Right lobe of liver (tissue), 6 donors: ENCODE measurements around the gene CCL2. TPM values are rescaled to one million over a fixed set of nuclear protein-coding genes. Genes with fewer than 3 reads are reported as not detected.

Experiments used
- ATAC-seq, 4 donors: fragments of 200-7000 bp; cut with Tn5 transposase; one replicate each; pipeline ENCODE4 v1.9.1; 2020; ENCODE audit warnings: mild to moderate bottlenecking in 4 of 4, moderate library complexity in 4 of 4
- DNase-seq, 3 donors: peaks; one replicate each; pipeline ENCODE4 v3.0.0-alpha.2; 2020
- H3K27ac ChIP-seq, 3 donors: fragments of 200-600 bp; one replicate each; pipeline ENCODE4 v1.8.0; 2022
- H3K27me3 ChIP-seq, 2 donors: fragments of 200-600 bp; one replicate each; pipeline ENCODE4 v1.8.0; 2022
- H3K36me3 ChIP-seq, 4 donors: fragments of 200-600 bp; sonication (generic) in 1 of 4; one replicate each; pipeline versions ENCODE4 v1.5.1 to v1.8.0; 2017 to 2022; ENCODE audit warnings: control low read depth in 1 of 4
- H3K4me1 ChIP-seq, 4 donors: fragments of 200-600 bp; sonication (generic) in 1 of 4; one replicate each; pipeline versions ENCODE4 v1.5.1 to v1.8.0; 2017 to 2022; ENCODE audit warnings: control low read depth in 1 of 4
- H3K4me3 ChIP-seq, 3 donors: fragments of 200-600 bp; one replicate each; pipeline ENCODE4 v1.8.0; 2022
- H3K9me3 ChIP-seq, 4 donors: fragments of 200-600 bp; sonication (generic) in 1 of 4; one replicate each; pipeline versions ENCODE4 v1.5.1 to v1.8.0; 2017 to 2022; ENCODE audit warnings: control low read depth in 1 of 4
- POLR2A ChIP-seq: fragments of 450-650 bp; IDR thresholded peaks from one replicate; pipeline ENCODE4 v1.6.1; 2017; ENCODE audit warnings: antibody characterized with exemption, mild to moderate bottlenecking
- WGBS: methylation state at CpG from one replicate; pipeline ENCODE4 v1.1.6; 2018; ENCODE audit warnings: low coverage, low lambda C conversion rate; ENCODE audit not compliant: insufficient coverage; ENCODE audit errors: missing lambda C conversion rate; 5-methylcytosine and 5-hydroxymethylcytosine counted together
- intact Hi-C, 2 donors: fragments of 100-400 bp; cut with DNase I; formaldehyde crosslinking; loops; one replicate each; pipeline versions ENCODE4 v1.11.2 to v1.14.1; 2022
- total RNA-seq, 6 experiments: library from RNA; depleted of rRNA in 2 of 6; stranded (reverse); fragments of >200 nt in 2 of 6; fragmentation: NEBNext Ultra II Directional in 3 of 6; extraction: Animal tissue kit (Norgen Biotek cat#: 25700) in 3 of 6; gene quantifications; one replicate each; pipeline versions ENCODE4 v1.1.0 to v1.2.4, GENCODE V29; 2016 to 2023
- TF ChIP-seq, protein P1 (sequence below), 4 donors: fragments of 200-600 bp in 3 of 4; fragments of 450-650 bp in 1 of 4; IDR thresholded peaks; one replicate each; pipeline versions ENCODE4 v1.5.1 to v1.8.0; 2016 to 2022; ENCODE audit warnings: antibody characterized with exemption in 4 of 4, mild to moderate bottlenecking in 2 of 4
- donor health status: DM: no; HTN: yes; CAD: no.
- donor health status: DM: no; HTN: no; CAD: no.
- donor health status: DM: no; HTN: no; CAD: no.
- donor health status: DM: no; HTN: yes; CAD: no.
- donor health status: DM: no; HTN: yes; CAD: no.

The CCL2 gene
- total RNA-seq, 6 experiments from 2014 or later = 0.66 to 32.2 (median 3.8) TPM

DNA sequence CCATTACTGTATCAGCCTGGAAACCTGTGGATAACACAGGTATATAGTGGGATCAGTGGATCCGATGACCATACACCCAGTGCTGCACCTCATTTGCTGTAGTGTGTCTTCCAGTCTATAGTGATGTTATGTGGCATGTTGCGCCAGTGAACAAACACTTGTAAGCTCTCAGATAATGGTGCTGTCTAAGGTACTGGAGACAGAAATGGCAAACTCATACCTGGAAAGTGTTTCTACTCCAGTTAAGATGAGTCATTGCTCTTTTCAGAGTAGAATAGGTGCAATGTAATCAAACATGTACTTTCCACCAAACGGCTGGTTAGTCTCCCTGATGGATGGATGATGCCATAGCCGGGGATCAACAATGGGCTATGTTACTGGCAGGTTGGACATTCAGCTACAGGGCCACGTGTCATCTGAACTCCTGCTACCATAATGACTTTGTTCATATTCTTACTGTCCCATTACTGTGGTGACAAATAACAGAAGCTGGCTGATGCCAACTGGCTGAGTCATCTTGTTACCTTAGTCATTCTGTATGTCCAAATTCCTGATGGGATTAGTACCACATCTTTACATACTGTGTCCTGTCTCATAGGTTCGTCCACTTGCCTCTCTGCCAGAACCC, 36.8 kb downstream of the CCL2 start:
- H3K36me3 ChIP-seq = no peaks in the 10 kb centered on the region
- H3K27ac ChIP-seq = no peak overlapping the region
- H3K4me1 ChIP-seq = no peaks in the 10 kb centered on the region
- H3K4me3 ChIP-seq = no peak overlapping the region
- TF ChIP-seq, protein P1, sequence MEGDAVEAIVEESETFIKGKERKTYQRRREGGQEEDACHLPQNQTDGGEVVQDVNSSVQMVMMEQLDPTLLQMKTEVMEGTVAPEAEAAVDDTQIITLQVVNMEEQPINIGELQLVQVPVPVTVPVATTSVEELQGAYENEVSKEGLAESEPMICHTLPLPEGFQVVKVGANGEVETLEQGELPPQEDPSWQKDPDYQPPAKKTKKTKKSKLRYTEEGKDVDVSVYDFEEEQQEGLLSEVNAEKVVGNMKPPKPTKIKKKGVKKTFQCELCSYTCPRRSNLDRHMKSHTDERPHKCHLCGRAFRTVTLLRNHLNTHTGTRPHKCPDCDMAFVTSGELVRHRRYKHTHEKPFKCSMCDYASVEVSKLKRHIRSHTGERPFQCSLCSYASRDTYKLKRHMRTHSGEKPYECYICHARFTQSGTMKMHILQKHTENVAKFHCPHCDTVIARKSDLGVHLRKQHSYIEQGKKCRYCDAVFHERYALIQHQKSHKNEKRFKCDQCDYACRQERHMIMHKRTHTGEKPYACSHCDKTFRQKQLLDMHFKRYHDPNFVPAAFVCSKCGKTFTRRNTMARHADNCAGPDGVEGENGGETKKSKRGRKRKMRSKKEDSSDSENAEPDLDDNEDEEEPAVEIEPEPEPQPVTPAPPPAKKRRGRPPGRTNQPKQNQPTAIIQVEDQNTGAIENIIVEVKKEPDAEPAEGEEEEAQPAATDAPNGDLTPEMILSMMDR (IDR thresholded peaks at IDR 0.05) = no peak
- no peak for TF ChIP-seq POLR2A
- WGBS = 70% methylated on average over 3 of the region's 6 CpGs
- ATAC-seq = no peak
- no peak for DNase-seq
- H3K9me3 ChIP-seq = no peaks in the 10 kb centered on the region
- intact Hi-C loops = no loop called here
- no peaks in the 10 kb centered on the region for H3K27me3 ChIP-seq

DNA sequence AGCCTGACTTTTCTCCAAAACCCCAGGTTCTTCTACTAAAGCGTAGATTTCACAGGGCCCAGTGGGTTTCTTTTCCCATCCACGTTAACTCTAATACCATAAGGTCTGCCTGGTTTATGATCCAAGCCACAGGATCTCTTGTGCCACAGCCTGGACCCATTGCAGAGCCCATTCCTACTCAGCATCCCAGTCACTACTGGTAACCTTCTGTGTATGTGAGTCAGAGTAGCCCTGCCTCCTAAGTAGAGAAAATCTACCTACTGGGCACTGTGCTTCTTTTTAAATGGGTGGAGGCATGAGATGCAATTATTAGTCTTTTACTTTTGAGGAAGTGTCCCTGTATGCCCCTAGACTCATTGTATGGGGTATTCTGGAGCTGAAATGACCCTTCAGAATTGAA, 43.9 kb downstream of the CCL2 start:
- Histone ChIP-seq H3K36me3 (no peaks in the 10 kb centered on the region), H3K4me3 (no peak overlapping the region), H3K27ac (no peak overlapping the region), H3K4me1 (no peaks in the 10 kb centered on the region), H3K27me3 (no peaks in the 10 kb centered on the region), H3K9me3 (no peaks in the 10 kb centered on the region)
- DNase-seq = no peak
- 69% methylated on average over 2 of the region's 2 CpGs for WGBS
- ATAC-seq = no peak
- intact Hi-C loops = no loop called here
- no peak for TF ChIP-seq POLR2A
- TF ChIP-seq, protein P1 (IDR thresholded peaks at IDR 0.05) = no peak

DNA sequence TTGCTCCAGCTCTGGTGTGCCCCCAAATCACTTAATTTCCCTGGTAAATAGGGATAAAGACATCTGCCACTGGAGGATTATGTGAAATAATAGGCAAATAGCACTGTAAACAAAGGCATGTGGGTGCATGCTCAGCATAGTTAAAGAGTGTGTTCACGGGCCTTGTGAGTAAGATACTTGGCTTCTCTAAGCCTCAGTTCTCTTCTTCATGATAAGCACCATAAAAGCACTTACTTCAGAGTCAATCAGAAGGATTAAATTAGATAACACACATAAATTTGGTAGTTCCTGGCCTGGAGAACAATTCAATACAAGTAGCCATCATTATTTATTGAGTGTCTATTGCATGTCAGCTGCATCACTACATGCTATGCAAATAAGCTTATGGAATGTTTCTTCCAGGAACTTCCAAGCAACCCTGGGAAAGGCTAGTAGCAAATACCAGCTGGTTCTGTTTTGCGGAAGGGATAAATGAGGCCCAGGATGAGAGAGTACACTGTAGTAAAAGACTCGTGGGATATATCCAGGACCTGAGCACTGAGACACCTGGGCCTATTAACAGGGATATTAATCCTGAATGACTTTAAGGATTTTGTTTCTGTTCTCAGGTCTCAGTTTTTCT, 45.0 kb downstream of the CCL2 start:
- H3K27ac ChIP-seq = no peak overlapping the region
- H3K36me3 ChIP-seq = no peaks in the 10 kb centered on the region
- H3K27me3 ChIP-seq = no peaks in the 10 kb centered on the region
- intact Hi-C loops = loop anchor here in 1 of 2 donors (10.0 kb wide), 1 partner anchor 95 kb away; no protein-coding TSS in a partner anchor
- ATAC-seq (no peak), DNase-seq (no peak)
- no peak for TF ChIP-seq POLR2A
- TF ChIP-seq, protein P1 (IDR thresholded peaks at IDR 0.05) = no peak
- H3K4me3 ChIP-seq = no peak overlapping the region
- H3K9me3 ChIP-seq = no peaks in the 10 kb centered on the region
- 51% methylated on average over 3 of the region's 3 CpGs for WGBS
- no peaks in the 10 kb centered on the region for H3K4me1 ChIP-seq

DNA sequence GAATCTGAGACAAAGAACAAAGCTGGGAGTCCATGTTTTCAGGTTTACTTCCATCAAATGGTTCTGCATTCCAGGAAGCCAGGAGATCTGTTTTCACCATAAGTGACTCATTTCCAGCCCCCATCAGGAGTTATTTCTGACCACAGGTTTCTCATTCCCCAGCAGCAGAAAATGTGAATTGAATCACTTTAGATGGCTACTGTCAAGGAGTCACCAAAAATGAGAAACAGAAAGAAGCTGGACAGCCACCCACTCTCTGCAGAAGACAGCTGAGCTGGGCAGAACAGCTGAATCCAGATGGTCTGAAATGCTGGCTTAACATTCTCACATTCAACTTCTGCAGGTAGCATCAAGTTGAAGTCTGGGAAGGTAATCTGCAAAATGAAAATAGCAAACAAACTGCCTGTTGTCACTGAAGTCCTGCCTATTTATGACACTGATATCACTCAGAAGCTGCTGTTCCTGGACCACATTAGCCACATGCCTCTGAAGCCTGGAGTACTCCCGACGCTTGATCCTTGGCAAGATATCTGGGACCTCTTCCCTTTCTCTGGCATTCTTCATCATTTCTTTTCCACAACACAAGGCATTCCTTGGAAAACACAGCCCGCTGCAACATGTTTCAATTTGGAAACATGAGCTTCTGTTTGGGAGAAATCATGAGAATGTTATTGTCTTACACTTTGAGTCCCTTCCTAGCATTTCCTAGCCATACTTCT, 45.7 kb downstream of the CCL2 start:
- DNase-seq = no peak
- TF ChIP-seq, protein P1 (IDR thresholded peaks at IDR 0.05) = no peak
- TF ChIP-seq POLR2A = no peak
- H3K9me3 ChIP-seq = no peaks in the 10 kb centered on the region
- WGBS = 83% methylated on average over 3 of the region's 3 CpGs
- intact Hi-C loops = loop anchor here in 1 of 2 donors (10.0 kb wide), 1 partner anchor 96 kb away; no protein-coding TSS in a partner anchor
- H3K27me3 ChIP-seq = no peaks in the 10 kb centered on the region
- no peak overlapping the region for H3K27ac ChIP-seq
- H3K36me3 ChIP-seq = no peaks in the 10 kb centered on the region
- H3K4me1 ChIP-seq = no peaks in the 10 kb centered on the region
- no peak overlapping the region for H3K4me3 ChIP-seq
- ATAC-seq = no peak
